Nephron (organoid): ENCODE data around the gene FYCO1.

ENCODE experiments used
- H3K27ac Mint-ChIP-seq, 3 experiments: 2 replicates each; pipeline ENCODE4 v1.8.0; 2020; ENCODE audit warnings: mixed read lengths in 3 of 3, mild to moderate bottlenecking in 2 of 3, moderate library complexity in 1 of 3
- H3K27me3 Mint-ChIP-seq: 2 replicates; pipeline ENCODE4 v1.8.0; 2021; ENCODE audit warnings: low read depth, mild to moderate bottlenecking, moderate library complexity, mixed read lengths
- H3K36me3 Mint-ChIP-seq: 2 replicates; pipeline ENCODE4 v1.8.0; 2020; ENCODE audit warnings: low read depth, mixed read lengths
- H3K4me1 Mint-ChIP-seq: 2 replicates; pipeline ENCODE4 v1.8.0; 2020; ENCODE audit warnings: mixed read lengths
- H3K4me3 Mint-ChIP-seq, 3 experiments: 2 replicates each; pipeline ENCODE4 v1.8.0; 2020; ENCODE audit warnings: mild to moderate bottlenecking in 3 of 3, mixed read lengths in 3 of 3, moderate library complexity in 2 of 3
- H3K9me3 Mint-ChIP-seq: 2 replicates; pipeline ENCODE4 v1.8.0; 2020; ENCODE audit warnings: mixed read lengths
- CTCF ChIP-seq, 3 experiments: fragments of 200-600 bp; sonication (generic); IDR thresholded peaks; one replicate each; pipeline ENCODE4 v1.5.0; 2021; ENCODE audit warnings: antibody characterized with exemption in 3 of 3; ENCODE audit not compliant: unreplicated experiment in 3 of 3

Gene FYCO1

GRCh38 chr3:45931496-45931895 lies 64.1 kb downstream of the FYCO1 start:
- no peak for TF ChIP-seq CTCF (IDR thresholded peaks at IDR 0.05; ENCODE audit: unreplicated experiment in 3 of 3)
- Mint-ChIP-seq H3K36me3 (peaks cover 69% of the 10 kb centered on the region), H3K27ac (no peak overlapping the region), H3K27me3 (peaks cover 3% of the 10 kb centered on the region), H3K9me3 (no peaks in the 10 kb centered on the region), H3K4me3 (no peak overlapping the region), H3K4me1 (no peaks in the 10 kb centered on the region)

GRCh38 chr3:45929042-45929679 lies 66.5 kb downstream of the FYCO1 start:
- H3K36me3 Mint-ChIP-seq: peaks cover 58% of the 10 kb centered on the region
- H3K4me1 Mint-ChIP-seq: no peaks in the 10 kb centered on the region
- TF ChIP-seq CTCF (IDR thresholded peaks at IDR 0.05; ENCODE audit: unreplicated experiment in 3 of 3): peak; percentile 45 to 58 (median 50)
- peaks cover 3% of the 10 kb centered on the region for H3K27me3 Mint-ChIP-seq
- no peak overlapping the region for H3K4me3 Mint-ChIP-seq
- H3K27ac Mint-ChIP-seq: no peak overlapping the region
- no peaks in the 10 kb centered on the region for H3K9me3 Mint-ChIP-seq

GRCh38 chr3:45927881-45928280 lies 67.7 kb downstream of the FYCO1 start:
- Mint-ChIP-seq H3K4me3 (no peak overlapping the region), H3K27me3 (peaks cover 3% of the 10 kb centered on the region), H3K4me1 (no peaks in the 10 kb centered on the region), H3K27ac (no peak overlapping the region), H3K9me3 (no peaks in the 10 kb centered on the region), H3K36me3 (peaks cover 53% of the 10 kb centered on the region)
- no peak for TF ChIP-seq CTCF (IDR thresholded peaks at IDR 0.05; ENCODE audit: unreplicated experiment in 3 of 3)

- Mint-ChIP-seq H3K9me3 (no peaks in the 10 kb centered on the region), H3K36me3 (peaks cover 51% of the 10 kb centered on the region), H3K27ac (no peak overlapping the region), H3K4me1 (no peaks in the 10 kb centered on the region), H3K4me3 (no peak overlapping the region), H3K27me3 (peaks cover under 1% of the 10 kb centered on the region)
- no peak for TF ChIP-seq CTCF (IDR thresholded peaks at IDR 0.05; ENCODE audit: unreplicated experiment in 3 of 3)
Measured at GRCh38 chr3:45923755-45924154, 71.9 kb downstream of the FYCO1 start.

- Mint-ChIP-seq H3K36me3 (peaks cover 47% of the 10 kb centered on the region), H3K27me3 (no peaks in the 10 kb centered on the region), H3K4me3 (no peak overlapping the region), H3K9me3 (no peaks in the 10 kb centered on the region), H3K27ac (no peak overlapping the region), H3K4me1 (no peaks in the 10 kb centered on the region)
- TF ChIP-seq CTCF (IDR thresholded peaks at IDR 0.05; ENCODE audit: unreplicated experiment in 3 of 3): no peak
Measured at GRCh38 chr3:45922950-45923590, 72.6 kb downstream of the FYCO1 start.

GRCh38 chr3:45922039-45922326 lies 73.6 kb downstream of the FYCO1 start:
- Mint-ChIP-seq H3K27ac (no peak overlapping the region), H3K4me1 (no peaks in the 10 kb centered on the region), H3K4me3 (no peak overlapping the region), H3K9me3 (no peaks in the 10 kb centered on the region), H3K27me3 (no peaks in the 10 kb centered on the region), H3K36me3 (peaks cover 41% of the 10 kb centered on the region)
- no peak for TF ChIP-seq CTCF (IDR thresholded peaks at IDR 0.05; ENCODE audit: unreplicated experiment in 3 of 3)
